IPS-18c (cell line): ENCODE results near the gene SCAP.
"Not testable (repeated sequence)": the region's sequence is repeated elsewhere in the genome, so short reads cannot be mapped to it uniquely, and the experiment has no call there.

Source experiments
- H3K4me3 ChIP-seq: 2 replicates; pipeline ENCODE4 v1.7.0; 2013; ENCODE audit warnings: low read depth, mild to moderate bottlenecking, low read length, moderate library complexity; ENCODE audit not compliant: insufficient read depth
- H3K9me3 ChIP-seq: one replicate; pipeline ENCODE4 v1.6.1; 2013; ENCODE audit warnings: mild to moderate bottlenecking, low read length, moderate library complexity; ENCODE audit not compliant: control insufficient read depth, insufficient read depth

SCAP gene

GRCh38 chr3:47394140-47394870, 81.4 kb downstream of the SCAP start:
- Histone ChIP-seq H3K9me3 (peaks cover 2% of the 10 kb centered on the region), H3K4me3 (no peak overlapping the region)

GRCh38 chr3:47392933-47393332, 82.8 kb downstream of the SCAP start:
- Histone ChIP-seq H3K9me3 (peaks cover 2% of the 10 kb centered on the region), H3K4me3 (no peak overlapping the region)

- H3K9me3 ChIP-seq = peaks cover 2% of the 10 kb centered on the region
- H3K4me3 ChIP-seq = no peak overlapping the region
These were observed 89.9 kb downstream of the SCAP start for GRCh38 chr3:47385796-47386195.

GRCh38 chr3:47385007-47385406, 90.7 kb downstream of the SCAP start:
- Histone ChIP-seq H3K9me3 (no peaks in the 10 kb centered on the region), H3K4me3 (no peak overlapping the region)

- no peaks in the 10 kb centered on the region for H3K9me3 ChIP-seq
- no peak overlapping the region for H3K4me3 ChIP-seq
These were observed 91.3 kb downstream of the SCAP start for GRCh38 chr3:47384425-47384824.

GRCh38 chr3:47381317-47382157, 94.2 kb downstream of the SCAP start:
- Histone ChIP-seq H3K4me3 (peak overlapping the region; percentile 100), H3K9me3 (no peaks in the 10 kb centered on the region)

GRCh38 chr3:47380601-47381316, 95.0 kb downstream of the SCAP start, which contains the start of gene PTPN23:
Gene PTPN23, plus strand, starts transcription at chr3:47381021. Its CDS starts 76 bp downstream, at chr3:47381097.
- H3K4me3 ChIP-seq = peak within 1 kb of the TSS; percentile 100
- H3K9me3 ChIP-seq = no peaks in the 10 kb centered on the region

- peak overlapping the region; percentile 100 for H3K4me3 ChIP-seq
- H3K9me3 ChIP-seq = no peaks in the 10 kb centered on the region
These were observed 95.6 kb downstream of the SCAP start for GRCh38 chr3:47380026-47380600.

GRCh38 chr3:47379411-47379899, 96.3 kb downstream of the SCAP start:
- H3K9me3 ChIP-seq = no peaks in the 10 kb centered on the region
- H3K4me3 ChIP-seq = peak overlapping the region; percentile 100; the same call in 1 of the 2 replicates

GRCh38 chr3:47378869-47379268, 96.9 kb downstream of the SCAP start:
- Histone ChIP-seq H3K4me3 (no peak overlapping the region), H3K9me3 (no peaks in the 10 kb centered on the region)

GRCh38 chr3:47377186-47377585, 98.6 kb downstream of the SCAP start:
- no peaks in the 10 kb centered on the region for H3K9me3 ChIP-seq

GRCh38 chr3:47376393-47376792, 99.3 kb downstream of the SCAP start:
- no peaks in the 10 kb centered on the region for H3K9me3 ChIP-seq

More at GRCh38 chr3:47377186-47377585, 98.6 kb downstream of the SCAP start:
- H3K4me3 ChIP-seq = no peak overlapping the region

GRCh38 chr3:47374587-47374986, 101.2 kb downstream of the SCAP start:
- Histone ChIP-seq H3K9me3 (no peaks in the 10 kb centered on the region), H3K4me3 (no peak overlapping the region)

More at GRCh38 chr3:47376393-47376792, 99.3 kb downstream of the SCAP start:
- H3K4me3 ChIP-seq = no peak overlapping the region

- Histone ChIP-seq H3K4me3 (no peak overlapping the region), H3K9me3 (no peaks in the 10 kb centered on the region)
These were observed 104.6 kb downstream of the SCAP start for GRCh38 chr3:47370887-47371697.

GRCh38 chr3:47370020-47370419, 105.7 kb downstream of the SCAP start:
- H3K9me3 ChIP-seq, H3K4me3 ChIP-seq: not testable (repeated sequence)

GRCh38 chr3:47367631-47368030, 108.1 kb downstream of the SCAP start:
- no peaks in the 10 kb centered on the region for H3K9me3 ChIP-seq
- no peak overlapping the region for H3K4me3 ChIP-seq
